GM12878 (cell line): ENCODE measurements around the gene TADA2A. TPM values are rescaled to one million over a fixed set of nuclear protein-coding genes. Genes with fewer than 3 reads are reported as not detected.
A peak's percentile ranks its signal among the peaks of the same experiment; 100 is the strongest.

Source experiments
- ATF2 ChIP-seq: IDR thresholded peaks from 2 replicates; pipeline ENCODE4 v1.6.1; 2012; ENCODE audit warnings: low read length, inconsistent platforms
- BCL11A ChIP-seq: IDR thresholded peaks from 2 replicates; pipeline ENCODE4 v1.6.1; 2011; ENCODE audit warnings: low read depth, low read length
- CTCF ChIP-seq, 3 experiments: IDR thresholded peaks in 2 of 3; conservative IDR thresholded peaks in 1 of 3; 2 replicates each; pipeline ENCODE4 v1.5.1; 2011; ENCODE audit warnings: low read depth in 3 of 3, low read length in 3 of 3, mild to moderate bottlenecking in 3 of 3, control low read depth in 2 of 3, moderate library complexity in 2 of 3, inconsistent platforms in 1 of 3, mixed read lengths in 1 of 3; ENCODE audit not compliant: control insufficient read depth in 2 of 3, insufficient read depth in 1 of 3; ENCODE audit errors: extremely low read depth in 1 of 3
- DPF2 ChIP-seq: fragments of 450-650 bp; IDR thresholded peaks from 2 replicates; pipeline ENCODE4 v1.6.1; 2017; ENCODE audit warnings: mild to moderate bottlenecking
- HDAC2 ChIP-seq: fragments of 200-600 bp; sonication (generic); IDR thresholded peaks from 2 replicates; pipeline ENCODE4 v1.6.1; 2017
- HDGF ChIP-seq: fragments of 450-650 bp; IDR thresholded peaks from 2 replicates; pipeline ENCODE4 v1.6.1; 2016; ENCODE audit warnings: antibody characterized with exemption
- HSF1 ChIP-seq: fragments of 150-350 bp; IDR thresholded peaks from 2 replicates; pipeline ENCODE4 v1.6.1; 2014; ENCODE audit warnings: mild to moderate bottlenecking, low read depth, low read length
- JUNB ChIP-seq: IDR thresholded peaks from 2 replicates; pipeline ENCODE4 v1.6.1; 2016; ENCODE audit warnings: antibody characterized with exemption, mild to moderate bottlenecking
- KLF5 ChIP-seq: fragments of 450-650 bp; IDR thresholded peaks from 2 replicates; pipeline ENCODE4 v1.6.1; 2014; ENCODE audit warnings: mild to moderate bottlenecking; ENCODE audit not compliant: partially characterized antibody
- MTA2 ChIP-seq: fragments of 450-650 bp; IDR thresholded peaks from 2 replicates; pipeline ENCODE4 v1.6.1; 2016; ENCODE audit warnings: low read depth, mild to moderate bottlenecking, moderate library complexity
- MXI1 ChIP-seq: fragments of 150-350 bp; IDR thresholded peaks from 2 replicates; pipeline ENCODE4 v1.6.1; 2011; ENCODE audit warnings: low read depth, mild to moderate bottlenecking, inconsistent platforms, low read length, improper control_type of control experiment
- MYB ChIP-seq: fragments of 150-350 bp; IDR thresholded peaks from 2 replicates; pipeline ENCODE4 v1.6.1; 2014; ENCODE audit warnings: mild to moderate bottlenecking, low read depth, low read length, borderline replicate concordance
- NR2C1 ChIP-seq: fragments of 450-650 bp; IDR thresholded peaks from 2 replicates; pipeline ENCODE4 v1.6.1; 2017; ENCODE audit warnings: antibody characterized with exemption, mild to moderate bottlenecking, moderate library complexity
- NR2C2 ChIP-seq: IDR thresholded peaks from 2 replicates; pipeline ENCODE4 v1.6.1; 2011; ENCODE audit warnings: borderline replicate concordance, low read depth; ENCODE audit not compliant: control insufficient read depth, insufficient read length
- PKNOX1 ChIP-seq: fragments of 450-650 bp; IDR thresholded peaks from 2 replicates; pipeline ENCODE4 v1.6.1; 2016; ENCODE audit warnings: mild to moderate bottlenecking
- POLR2AphosphoS2 ChIP-seq: IDR thresholded peaks from 2 replicates; pipeline ENCODE4 v1.6.1; 2011; ENCODE audit warnings: low read depth, mild to moderate bottlenecking, low read length, improper control_type of control experiment, moderate library complexity
- SREBF1 ChIP-seq: IDR thresholded peaks from 2 replicates; pipeline ENCODE4 v1.6.1; 2012; ENCODE audit warnings: mild to moderate bottlenecking, low read length
- ZNF217 ChIP-seq: fragments of 450-650 bp; IDR thresholded peaks from 2 replicates; pipeline ENCODE4 v1.6.1; 2017; ENCODE audit warnings: antibody characterized with exemption, mild to moderate bottlenecking
- ZNF24 ChIP-seq: fragments of 450-650 bp; IDR thresholded peaks from 2 replicates; pipeline ENCODE4 v1.6.1; 2017; ENCODE audit warnings: antibody characterized with exemption, mild to moderate bottlenecking
- ZNF622 ChIP-seq: fragments of 450-650 bp; IDR thresholded peaks from 2 replicates; pipeline ENCODE4 v1.6.1; 2017; ENCODE audit warnings: mild to moderate bottlenecking, inconsistent platforms
- ZNF687 ChIP-seq: fragments of 450-650 bp; IDR thresholded peaks from 2 replicates; pipeline ENCODE4 v1.6.1; 2017; ENCODE audit warnings: mild to moderate bottlenecking, moderate library complexity
- polyA plus RNA-seq, 11 experiments: library from polyadenylated mRNA; depleted of rRNA in 4 of 11; unstranded in 6 of 11; stranded (reverse) in 5 of 11; fragments of >200 nt; fragmentation: Nextera tagmentation in 4 of 11; fragmentation: Illumina TruSeq in 1 of 11; extraction: Ambion mirVana in 4 of 11; extraction: Trizol in 1 of 11; gene quantifications; 1 replicate in 1 of 11; 2 replicates in 10 of 11; pipeline versions ENCODE4 v1.2.1 to v1.2.3, GENCODE V29; 2011 to 2016; ENCODE audit warnings: inconsistent platforms in 2 of 11, missing spikeins in 2 of 11, low read depth in 1 of 11
- total RNA-seq, 4 experiments: library from RNA; depleted of rRNA in 3 of 4; stranded (reverse); fragments of >200 nt in 3 of 4; fragmentation: Illumina TruSeq in 1 of 4; extraction: Trizol in 1 of 4; gene quantifications; 2 replicates each; pipeline versions ENCODE4 v1.2.1 to v1.2.3, GENCODE V29; 2013 to 2021

Gene TADA2A
- total and polyA plus RNA-seq, 10 of the 15 experiments (the other 5 are each of a cell fraction or from before 2014, with no cell fraction given), result 19.6 to 43.8 (median 34.1) TPM

- TF ChIP-seq ZNF687, result peak; percentile 42; the same call in 1 of the 2 replicates
- TF ChIP-seq PKNOX1, result peak; percentile 59; the same call in 1 of the 2 replicates
- no peak for TF ChIP-seq MYB
- no peak for TF ChIP-seq BCL11A
- no peak for TF ChIP-seq ZNF622
- peak; percentile 95 for TF ChIP-seq NR2C1
- no peak for TF ChIP-seq MTA2
- peak; percentile 19 for TF ChIP-seq SREBF1
- peak; percentile 72 for TF ChIP-seq MXI1
- TF ChIP-seq ZNF24, result no peak
- 0 out of 2 replicates have a peak, but pooled peaks have one; percentile 38 for TF ChIP-seq DPF2
- TF ChIP-seq KLF5, result no peak
- TF ChIP-seq HDAC2, result no peak
- no peak for TF ChIP-seq ATF2
- no peak for TF ChIP-seq NR2C2
- no peak for TF ChIP-seq HDGF
- TF ChIP-seq ZNF217, result no peak
- TF ChIP-seq POLR2AphosphoS2, result no peak
- no peak for TF ChIP-seq HSF1
- no peak for TF ChIP-seq JUNB
- TF ChIP-seq CTCF (IDR thresholded peaks at IDR 0.05 in 2 of 3, conservative IDR thresholded peaks at IDR 0.05 in 1 of 3; ENCODE audit: control insufficient read depth in 2 of 3, extremely low read depth in 1 of 3, insufficient read depth in 1 of 3, low read depth in 3 of 3, low read length in 3 of 3), result 0 out of 6 replicates have a peak, but pooled peaks of 1 of the 3 experiments have one; percentile 10
These were observed 47.6 kb upstream of the TADA2A start (continued) for GRCh38 chr17:37358830-37359681.
